ENCODE results near the gene RHO.
"Not testable (repeated sequence)": the region's sequence is repeated elsewhere in the genome, so short reads cannot be mapped to it uniquely, and the experiment has no call there.

The RHO gene

DNA sequence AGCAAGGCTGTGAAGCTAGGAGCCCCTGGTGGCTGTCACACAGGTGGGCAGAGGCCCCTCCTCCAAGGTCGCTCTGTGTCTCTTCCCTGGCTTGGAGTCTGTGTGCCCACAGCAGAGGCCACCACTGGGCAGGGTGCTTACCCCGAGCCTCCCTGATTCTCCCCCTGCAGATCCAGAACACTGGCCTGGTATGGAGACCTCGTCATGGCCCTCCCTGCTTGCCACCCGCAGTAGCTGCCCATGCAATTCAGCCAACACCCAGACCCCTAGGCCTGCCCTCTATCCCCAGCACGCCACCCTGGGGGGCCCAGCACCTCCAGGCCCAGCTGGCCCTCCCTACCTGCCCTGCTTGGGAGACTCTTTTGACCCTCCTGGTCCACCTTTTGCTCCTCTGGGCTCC lies 5.5 kb upstream of the RHO start:
- no peak for DNase-seq

DNA sequence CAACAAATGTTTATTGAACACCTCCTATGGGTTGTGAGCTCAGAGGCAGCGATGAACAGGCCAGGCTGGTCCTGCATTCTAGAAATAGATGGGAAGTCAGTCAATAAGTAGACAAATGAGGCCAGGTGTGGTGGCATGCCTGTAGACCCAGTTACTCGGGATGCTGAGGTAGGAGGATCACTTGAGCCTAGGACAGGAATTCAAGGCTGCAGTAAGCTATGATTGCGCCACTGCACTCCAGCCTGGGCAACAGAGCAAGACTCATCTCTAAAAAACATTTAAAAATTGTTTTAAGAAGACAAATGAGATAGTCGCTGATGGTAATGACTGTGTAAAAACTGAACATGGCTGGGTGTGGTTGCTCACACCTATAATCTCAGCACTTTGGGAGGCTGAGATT lies 4.4 kb upstream of the RHO start:
- DNase-seq, result no peak

DNA sequence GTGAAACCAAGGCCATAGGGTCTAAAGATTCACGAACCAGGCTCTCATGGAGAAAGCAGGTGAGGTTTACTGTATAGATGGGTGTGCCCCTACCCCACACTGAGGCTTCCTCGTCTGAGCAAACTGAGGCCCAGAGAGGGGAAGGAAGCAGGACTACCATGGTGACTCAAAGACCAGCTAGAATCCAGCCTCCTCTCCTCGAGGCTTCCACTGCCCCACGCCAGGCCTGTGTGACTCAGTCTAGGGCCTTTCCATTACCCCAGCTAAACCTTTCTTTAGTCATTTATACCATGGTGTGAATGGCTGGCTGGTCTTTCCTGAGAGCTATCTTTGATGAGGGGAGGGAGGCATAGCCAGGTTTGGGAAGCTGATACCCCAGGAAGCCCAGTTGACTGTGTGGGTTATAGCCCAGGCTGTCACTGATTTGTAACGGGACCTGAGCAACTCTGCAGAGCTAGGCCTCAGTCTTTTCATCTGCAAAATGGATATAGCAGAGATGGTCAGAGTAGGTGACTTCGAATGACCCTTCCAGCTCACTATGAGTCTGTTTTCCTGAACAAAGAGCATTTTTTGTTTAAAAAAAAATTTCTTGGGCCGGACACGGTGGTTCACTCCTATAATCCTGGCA lies 3.0 kb upstream of the RHO start:
- no peak for DNase-seq

DNA sequence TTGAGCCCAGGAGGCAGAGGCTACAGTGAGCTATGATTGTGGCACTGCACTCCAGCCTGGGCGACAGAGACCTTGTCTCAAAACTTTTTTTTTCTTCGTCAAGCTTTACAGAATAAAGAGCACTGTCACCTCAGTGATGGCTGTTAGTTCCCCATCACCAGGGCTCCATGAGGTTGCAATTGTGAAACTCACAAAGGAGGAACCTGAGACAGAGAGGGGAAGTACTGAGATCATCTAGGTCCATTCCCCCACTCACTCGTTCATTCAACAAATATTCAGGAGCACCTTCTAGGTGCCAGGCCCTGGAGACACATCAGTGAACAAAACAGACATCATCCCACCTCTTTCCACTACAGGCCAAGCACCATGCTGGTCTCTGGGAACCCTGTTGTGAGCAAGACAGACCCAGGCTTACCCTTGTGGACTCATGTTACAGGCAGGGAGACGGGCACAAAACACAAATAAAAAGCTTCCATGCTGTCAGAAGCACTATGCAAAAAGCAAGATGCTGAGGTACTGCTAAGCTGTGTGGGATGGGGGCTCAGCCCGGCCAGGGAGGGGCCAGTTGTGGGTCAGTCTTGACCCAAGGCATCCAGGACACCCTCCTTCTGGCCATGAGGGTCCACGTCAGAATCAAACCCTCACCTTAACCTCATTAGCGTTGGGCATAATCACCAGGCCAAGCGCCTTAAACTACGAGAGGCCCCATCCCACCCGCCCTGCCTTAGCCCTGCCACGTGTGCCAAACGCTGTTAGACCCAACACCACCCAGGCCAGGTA lies 2.1 kb upstream of the RHO start:
- no peak for DNase-seq

DNA sequence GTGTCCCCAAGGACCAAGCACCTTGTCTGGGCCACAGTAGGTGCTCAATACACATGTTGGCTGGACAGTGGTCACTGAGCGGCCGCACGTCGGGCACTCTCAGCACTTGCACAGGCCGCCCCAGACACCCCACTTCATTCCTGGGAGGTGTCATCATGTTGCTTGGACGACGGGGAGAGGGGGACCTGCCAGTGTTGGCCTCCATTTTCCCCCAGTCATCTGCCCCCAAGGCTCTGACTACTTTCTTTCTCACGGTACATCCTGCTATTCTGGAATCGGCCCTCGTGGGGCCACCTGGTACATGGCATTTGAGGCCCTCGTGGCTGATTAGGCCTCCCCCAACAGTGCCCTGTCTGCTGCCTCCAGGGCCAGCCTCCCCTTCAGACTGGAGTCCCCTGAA lies 1.2 kb upstream of the RHO start:
- DNase-seq, result no peak

DNA sequence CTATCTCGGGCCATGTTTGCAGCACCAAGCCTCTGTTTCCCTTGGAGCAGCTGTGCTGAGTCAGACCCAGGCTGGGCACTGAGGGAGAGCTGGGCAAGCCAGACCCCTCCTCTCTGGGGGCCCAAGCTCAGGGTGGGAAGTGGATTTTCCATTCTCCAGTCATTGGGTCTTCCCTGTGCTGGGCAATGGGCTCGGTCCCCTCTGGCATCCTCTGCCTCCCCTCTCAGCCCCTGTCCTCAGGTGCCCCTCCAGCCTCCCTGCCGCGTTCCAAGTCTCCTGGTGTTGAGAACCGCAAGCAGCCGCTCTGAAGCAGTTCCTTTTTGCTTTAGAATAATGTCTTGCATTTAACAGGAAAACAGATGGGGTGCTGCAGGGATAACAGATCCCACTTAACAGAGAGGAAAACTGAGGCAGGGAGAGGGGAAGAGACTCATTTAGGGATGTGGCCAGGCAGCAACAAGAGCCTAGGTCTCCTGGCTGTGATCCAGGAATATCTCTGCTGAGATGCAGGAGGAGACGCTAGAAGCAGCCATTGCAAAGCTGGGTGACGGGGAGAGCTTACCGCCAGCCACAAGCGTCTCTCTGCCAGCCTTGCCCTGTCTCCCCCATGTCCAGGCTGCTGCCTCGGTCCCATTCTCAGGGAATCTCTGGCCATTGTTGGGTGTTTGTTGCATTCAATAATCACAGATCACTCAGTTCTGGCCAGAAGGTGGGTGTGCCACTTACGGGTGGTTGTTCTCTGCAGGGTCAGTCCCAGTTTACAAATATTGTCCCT lies 1.2 kb downstream of the RHO start:
- no peak for DNase-seq

DNA sequence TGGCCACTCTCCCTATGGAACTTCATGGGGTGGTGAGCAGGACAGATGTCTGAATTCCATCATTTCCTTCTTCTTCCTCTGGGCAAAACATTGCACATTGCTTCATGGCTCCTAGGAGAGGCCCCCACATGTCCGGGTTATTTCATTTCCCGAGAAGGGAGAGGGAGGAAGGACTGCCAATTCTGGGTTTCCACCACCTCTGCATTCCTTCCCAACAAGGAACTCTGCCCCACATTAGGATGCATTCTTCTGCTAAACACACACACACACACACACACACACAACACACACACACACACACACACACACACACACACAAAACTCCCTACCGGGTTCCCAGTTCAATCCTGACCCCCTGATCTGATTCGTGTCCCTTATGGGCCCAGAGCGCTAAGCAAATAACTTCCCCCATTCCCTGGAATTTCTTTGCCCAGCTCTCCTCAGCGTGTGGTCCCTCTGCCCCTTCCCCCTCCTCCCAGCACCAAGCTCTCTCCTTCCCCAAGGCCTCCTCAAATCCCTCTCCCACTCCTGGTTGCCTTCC lies 1.9 kb downstream of the RHO start:
- DNase-seq, result no peak

DNA sequence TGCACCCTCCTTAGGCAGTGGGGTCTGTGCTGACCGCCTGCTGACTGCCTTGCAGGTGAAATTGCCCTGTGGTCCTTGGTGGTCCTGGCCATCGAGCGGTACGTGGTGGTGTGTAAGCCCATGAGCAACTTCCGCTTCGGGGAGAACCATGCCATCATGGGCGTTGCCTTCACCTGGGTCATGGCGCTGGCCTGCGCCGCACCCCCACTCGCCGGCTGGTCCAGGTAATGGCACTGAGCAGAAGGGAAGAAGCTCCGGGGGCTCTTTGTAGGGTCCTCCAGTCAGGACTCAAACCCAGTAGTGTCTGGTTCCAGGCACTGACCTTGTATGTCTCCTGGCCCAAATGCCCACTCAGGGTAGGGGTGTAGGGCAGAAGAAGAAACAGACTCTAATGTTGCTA lies 2.4 kb downstream of the RHO start:
- DNase-seq, result no peak

DNA sequence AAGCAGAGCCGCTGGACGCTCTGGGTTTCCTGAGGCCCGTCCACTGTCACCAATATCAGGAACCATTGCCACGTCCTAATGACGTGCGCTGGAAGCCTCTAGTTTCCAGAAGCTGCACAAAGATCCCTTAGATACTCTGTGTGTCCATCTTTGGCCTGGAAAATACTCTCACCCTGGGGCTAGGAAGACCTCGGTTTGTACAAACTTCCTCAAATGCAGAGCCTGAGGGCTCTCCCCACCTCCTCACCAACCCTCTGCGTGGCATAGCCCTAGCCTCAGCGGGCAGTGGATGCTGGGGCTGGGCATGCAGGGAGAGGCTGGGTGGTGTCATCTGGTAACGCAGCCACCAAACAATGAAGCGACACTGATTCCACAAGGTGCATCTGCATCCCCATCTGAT lies 3.3 kb downstream of the RHO start:
- no peak for DNase-seq

DNA sequence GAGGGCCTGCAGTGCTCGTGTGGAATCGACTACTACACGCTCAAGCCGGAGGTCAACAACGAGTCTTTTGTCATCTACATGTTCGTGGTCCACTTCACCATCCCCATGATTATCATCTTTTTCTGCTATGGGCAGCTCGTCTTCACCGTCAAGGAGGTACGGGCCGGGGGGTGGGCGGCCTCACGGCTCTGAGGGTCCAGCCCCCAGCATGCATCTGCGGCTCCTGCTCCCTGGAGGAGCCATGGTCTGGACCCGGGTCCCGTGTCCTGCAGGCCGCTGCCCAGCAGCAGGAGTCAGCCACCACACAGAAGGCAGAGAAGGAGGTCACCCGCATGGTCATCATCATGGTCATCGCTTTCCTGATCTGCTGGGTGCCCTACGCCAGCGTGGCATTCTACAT lies 3.8 kb downstream of the RHO start:
- no peak for DNase-seq

DNA sequence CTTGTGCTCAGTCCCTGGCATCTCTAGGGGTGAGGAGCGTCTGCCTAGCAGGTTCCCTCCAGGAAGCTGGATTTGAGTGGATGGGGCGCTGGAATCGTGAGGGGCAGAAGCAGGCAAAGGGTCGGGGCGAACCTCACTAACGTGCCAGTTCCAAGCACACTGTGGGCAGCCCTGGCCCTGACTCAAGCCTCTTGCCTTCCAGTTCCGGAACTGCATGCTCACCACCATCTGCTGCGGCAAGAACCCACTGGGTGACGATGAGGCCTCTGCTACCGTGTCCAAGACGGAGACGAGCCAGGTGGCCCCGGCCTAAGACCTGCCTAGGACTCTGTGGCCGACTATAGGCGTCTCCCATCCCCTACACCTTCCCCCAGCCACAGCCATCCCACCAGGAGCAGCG lies 5.0 kb downstream of the RHO start:
- DNase-seq, result no peak

DNA sequence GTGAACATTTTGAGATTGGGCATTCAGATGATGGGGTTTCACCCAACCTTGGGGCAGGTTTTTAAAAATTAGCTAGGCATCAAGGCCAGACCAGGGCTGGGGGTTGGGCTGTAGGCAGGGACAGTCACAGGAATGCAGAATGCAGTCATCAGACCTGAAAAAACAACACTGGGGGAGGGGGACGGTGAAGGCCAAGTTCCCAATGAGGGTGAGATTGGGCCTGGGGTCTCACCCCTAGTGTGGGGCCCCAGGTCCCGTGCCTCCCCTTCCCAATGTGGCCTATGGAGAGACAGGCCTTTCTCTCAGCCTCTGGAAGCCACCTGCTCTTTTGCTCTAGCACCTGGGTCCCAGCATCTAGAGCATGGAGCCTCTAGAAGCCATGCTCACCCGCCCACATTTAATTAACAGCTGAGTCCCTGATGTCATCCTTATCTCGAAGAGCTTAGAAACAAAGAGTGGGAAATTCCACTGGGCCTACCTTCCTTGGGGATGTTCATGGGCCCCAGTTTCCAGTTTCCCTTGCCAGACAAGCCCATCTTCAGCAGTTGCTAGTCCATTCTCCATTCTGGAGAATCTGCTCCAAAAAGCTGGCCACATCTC lies 6.1 kb downstream of the RHO start:
- no peak for DNase-seq

DNA sequence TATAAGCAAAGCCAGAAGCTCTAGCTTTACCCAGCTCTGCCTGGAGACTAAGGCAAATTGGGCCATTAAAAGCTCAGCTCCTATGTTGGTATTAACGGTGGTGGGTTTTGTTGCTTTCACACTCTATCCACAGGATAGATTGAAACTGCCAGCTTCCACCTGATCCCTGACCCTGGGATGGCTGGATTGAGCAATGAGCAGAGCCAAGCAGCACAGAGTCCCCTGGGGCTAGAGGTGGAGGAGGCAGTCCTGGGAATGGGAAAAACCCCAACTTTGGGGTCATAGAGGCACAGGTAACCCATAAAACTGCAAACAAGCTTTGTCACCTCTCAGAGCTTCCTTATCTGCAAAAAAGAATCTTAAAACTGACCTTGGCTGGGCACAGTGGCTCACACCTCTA lies 6.6 kb downstream of the RHO start:
- no peak for DNase-seq

DNA sequence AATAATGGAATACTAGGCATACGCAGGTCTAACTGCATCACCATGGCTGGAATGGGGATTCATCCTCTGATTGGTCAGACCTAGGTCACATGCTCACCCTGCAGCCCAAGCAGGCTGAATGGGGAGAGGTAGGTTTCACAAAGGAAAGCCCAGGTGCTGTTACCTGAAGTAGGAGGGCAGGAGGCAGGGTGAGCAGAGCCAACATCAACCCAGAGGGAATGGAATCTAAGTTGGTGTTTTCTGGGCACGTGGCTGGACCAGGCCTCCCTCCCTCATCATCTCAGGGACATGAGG lies 7.9 kb downstream of the RHO start:
- DNase-seq, result peak; percentile 18

DNA sequence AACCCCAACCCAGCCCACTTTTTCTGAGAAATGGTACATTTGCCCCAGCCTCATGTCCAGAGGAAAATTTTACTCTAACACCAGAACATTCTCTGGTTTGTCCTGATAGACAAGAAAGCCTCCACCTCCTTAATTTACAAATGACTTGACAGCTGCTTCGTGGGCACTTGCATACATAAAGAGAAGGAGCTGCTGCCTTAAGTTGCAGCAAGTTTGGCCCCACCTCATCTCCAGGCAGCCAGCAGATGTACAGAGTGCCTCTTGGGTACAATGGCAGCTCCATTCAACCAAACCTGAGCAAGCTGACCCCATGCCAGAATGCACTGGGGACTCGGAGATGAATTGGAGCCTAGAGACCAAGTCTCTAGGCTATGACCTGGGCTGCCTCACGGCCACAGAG lies 8.4 kb downstream of the RHO start:
- DNase-seq, result no peak

DNA sequence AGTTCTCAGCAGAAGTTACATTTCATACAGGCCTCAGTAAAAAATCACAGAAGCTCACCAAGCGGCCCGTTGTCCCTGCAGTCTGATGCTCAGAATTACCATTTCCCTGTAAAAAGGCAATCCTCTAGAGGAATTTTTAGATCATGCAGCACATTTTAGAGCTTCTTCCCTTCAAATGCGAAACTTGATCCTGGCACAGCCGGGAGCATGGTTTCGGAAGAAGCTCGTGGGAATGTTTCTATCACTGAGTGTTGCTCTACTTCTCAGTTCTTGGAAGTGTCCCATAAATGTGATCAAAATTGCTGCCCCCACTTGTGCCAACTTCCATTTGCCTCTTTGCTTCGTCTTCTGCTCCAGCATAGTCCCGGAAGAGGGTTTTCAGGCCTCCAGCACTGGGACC lies 10.8 kb downstream of the RHO start:
- no peak for DNase-seq

DNA sequence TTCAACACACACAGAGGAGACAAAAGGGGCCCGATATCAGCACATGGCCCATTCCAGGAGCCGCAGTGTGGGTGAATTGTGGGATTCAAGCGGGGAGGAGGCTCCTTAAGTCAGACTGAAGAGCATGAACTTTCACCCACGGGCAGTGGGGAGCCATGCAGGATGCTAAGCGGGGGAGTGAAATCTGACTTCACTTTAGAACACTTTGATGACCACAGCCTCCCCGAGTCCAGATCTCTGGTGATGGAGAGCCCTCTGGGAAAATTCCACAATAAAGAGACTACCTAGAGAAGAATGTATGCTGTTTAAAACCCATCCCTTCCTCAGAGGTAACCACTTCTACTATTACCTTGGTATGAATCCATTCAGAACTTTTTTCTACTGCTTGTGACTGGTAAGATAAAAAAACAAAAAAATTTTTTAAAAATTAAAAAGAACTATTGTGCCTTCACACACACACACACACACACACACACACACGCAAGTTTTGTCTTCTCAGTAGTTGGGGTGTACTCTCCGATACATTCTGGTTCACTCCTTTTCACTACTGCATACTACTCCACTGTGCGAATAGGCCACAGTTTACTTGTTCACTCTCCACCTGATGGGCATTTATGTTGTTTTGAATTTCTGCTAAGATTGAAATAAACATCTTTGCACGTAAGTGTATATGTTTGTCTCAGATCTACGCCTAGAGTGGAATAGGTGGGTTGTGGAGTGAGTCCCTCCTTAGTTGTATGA lies 12.5 kb downstream of the RHO start:
- DNase-seq, result no peak

DNA sequence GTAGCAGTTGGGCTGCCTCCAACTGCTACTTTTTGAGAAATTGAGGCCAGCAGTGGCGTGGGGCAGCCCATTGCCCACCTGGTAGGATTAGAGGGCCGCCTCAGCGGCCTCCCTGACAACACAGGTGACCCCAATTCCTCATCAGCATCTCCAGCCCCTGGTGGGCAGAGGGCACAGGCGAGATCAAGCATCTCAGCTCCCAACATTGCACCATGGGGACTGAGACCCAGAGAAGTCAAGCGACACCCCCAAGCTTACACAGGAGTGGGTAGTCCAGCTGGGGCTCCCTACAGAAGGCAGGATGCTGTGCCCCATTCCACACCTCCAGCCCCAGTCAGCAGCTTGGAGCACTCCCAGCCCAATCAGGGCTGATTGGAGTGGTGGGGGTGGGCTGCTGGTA lies 14.3 kb downstream of the RHO start:
- no peak for DNase-seq

DNA sequence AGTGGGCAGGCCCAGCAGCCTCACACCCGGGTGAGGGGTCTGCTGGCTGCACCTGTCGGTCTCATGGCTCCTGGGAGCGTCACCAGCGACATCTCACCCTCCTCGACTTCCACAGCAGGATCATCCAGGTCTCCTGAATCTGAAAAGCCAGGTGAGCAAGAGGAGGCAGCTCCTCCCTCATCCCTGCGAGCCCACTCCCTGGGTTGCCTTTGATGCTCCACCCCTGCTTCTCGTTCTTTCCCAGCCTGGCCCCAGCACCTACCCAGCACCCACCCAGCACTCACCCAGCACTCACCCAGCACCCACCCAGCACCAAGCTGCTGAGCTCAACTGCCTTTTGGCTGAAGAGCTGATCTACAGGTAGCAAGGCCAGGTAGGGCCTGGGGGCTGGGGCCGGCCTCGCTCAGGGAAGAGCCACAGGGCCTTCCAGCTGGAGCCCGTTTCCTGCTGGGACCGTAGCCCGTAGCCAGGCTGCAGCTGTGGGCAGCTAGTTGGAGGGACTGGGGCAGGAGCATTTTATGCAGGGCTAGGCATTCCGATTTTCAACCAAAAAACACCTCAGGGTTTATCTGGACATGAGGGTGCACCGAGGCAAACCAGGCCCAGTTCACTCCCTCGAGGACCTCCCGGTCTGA lies 14.8 kb downstream of the RHO start, which contains the start of gene H1-8:
Gene H1-8, plus strand, starts transcription at position 20 of the 635 bp plus-strand sequence. Its CDS starts 44 bp downstream, at position 64.
- DNase-seq, result no peak

DNA sequence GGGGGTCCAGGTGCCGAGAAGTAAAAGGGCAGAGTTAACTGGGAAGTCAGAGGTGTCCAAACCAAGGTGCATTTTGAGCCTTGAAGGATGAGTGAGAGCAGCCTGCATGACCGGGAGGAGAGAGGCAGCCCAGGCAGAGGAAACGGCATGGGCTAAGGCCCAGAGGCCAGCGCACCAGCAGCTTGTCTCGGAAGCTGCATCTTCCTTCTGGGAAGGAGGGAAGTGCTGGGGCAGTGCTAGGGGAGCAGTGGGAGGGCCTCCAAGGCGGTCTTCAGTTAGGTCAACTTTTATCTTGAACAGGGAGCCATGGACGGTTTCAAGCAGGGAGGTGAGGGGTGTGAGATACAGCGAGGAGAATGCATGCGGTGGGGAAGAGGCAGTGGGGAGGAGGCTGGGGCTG lies 15.6 kb downstream of the RHO start:
- no peak for DNase-seq

DNA sequence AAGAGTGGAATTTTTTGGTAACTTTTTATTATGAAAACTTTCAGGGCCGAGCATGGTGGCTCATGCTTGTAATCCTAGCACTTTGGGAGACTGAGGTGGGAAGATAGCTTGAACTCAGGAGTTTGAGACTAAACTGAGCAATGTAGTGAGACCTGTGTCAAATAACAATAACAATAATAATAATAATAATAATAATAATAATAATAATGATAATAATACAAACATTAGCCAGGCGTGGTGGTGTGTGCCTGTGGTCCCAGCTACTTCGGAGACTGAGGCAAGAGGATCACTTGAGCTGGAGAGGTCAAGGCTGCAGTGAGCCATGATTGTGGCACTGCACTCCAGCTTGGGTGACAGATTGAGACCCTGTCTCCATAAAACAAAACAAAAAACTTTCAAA lies 17.5 kb downstream of the RHO start:
- not testable (repeated sequence) for DNase-seq

DNA sequence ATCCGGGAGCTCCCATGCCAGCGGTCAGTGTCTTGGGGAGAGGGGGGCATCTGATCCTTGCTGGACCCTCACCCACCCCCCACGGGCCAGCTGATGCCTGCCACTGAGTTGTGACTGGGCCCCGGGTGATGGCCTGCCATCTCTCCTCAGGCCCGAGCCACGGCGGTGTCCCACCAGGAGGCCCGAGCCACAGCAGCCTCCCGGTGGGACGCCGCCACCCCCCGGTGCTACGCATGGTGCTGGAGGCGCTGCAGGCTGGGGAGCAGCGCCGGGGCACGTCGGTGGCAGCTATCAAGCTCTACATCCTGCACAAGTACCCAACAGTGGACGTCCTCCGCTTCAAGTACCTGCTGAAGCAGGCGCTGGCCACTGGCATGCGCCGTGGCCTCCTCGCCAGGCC lies 18.8 kb downstream of the RHO start:
- peak; percentile 49 for DNase-seq

All from NCI-H146 (cell line).